ENCODE data around the gene KCNA5. TPM values are rescaled to one million over a fixed set of nuclear protein-coding genes. Genes with fewer than 3 reads are reported as not detected.

The KCNA5 gene
- total and polyA plus RNA-seq, 2 donors (not counting 1 experiment from before 2014, with no cell fraction given): 0.20 to 0.72 TPM

GRCh38 chr12:5022025-5022424 lies 21.7 kb upstream of the KCNA5 start:
- no peaks in the 10 kb centered on the region for H3K9me3 ChIP-seq (ENCODE audit: control extremely low read depth in 1 of 3, control insufficient read depth in 2 of 3, insufficient read depth in 1 of 3, low read length in 2 of 3)
- H3K79me2 ChIP-seq (ENCODE audit: control insufficient read depth, insufficient read depth, low read length): no peaks in the 10 kb centered on the region
- H4K20me1 ChIP-seq (ENCODE audit: control insufficient read depth, insufficient read depth, low read length, poor library complexity, severe bottlenecking): no peaks in the 10 kb centered on the region
- Mint-ChIP-seq H3K4me1 (no peaks in the 10 kb centered on the region), H3K27ac (no peak overlapping the region), H3K27me3 (peaks cover 47% of the 10 kb centered on the region), H3K4me3 (no peak overlapping the region), H3K9me3 (ENCODE audit: insufficient read depth) (no peaks in the 10 kb centered on the region)
- H3K27ac ChIP-seq (ENCODE audit: low read length in 2 of 2): no peak overlapping the region
- H3K36me3 ChIP-seq (replicated peaks in 1 of 2; ENCODE audit: control extremely low read depth in 1 of 2, control insufficient read depth in 1 of 2, extremely low read depth in 1 of 2, insufficient read depth in 2 of 2, low read length in 1 of 2): no peaks in the 10 kb centered on the region
- no peak overlapping the region for H3K9ac ChIP-seq (ENCODE audit: low read length)
- peaks cover 0 to 5% (median 0%) of the 10 kb centered on the region in 4 experiments for H3K27me3 ChIP-seq (replicated peaks in 1 of 4; ENCODE audit: control extremely low read depth in 1 of 4, control insufficient read depth in 3 of 4, insufficient read depth in 4 of 4, low read length in 3 of 4)
- ChIA-PET POLR2A (no interaction called here), CTCF (interaction anchor here (0.7 to 13.5 kb wide), 19 partner anchors 9 to 164 kb away, joined by 3 to 327 read pairs (median 6); no protein-coding TSS in a partner anchor)
- intact Hi-C loops (cut with micrococcal nuclease): loop anchor here (5.0 kb wide), 1 partner anchor 490 kb away; no protein-coding TSS in a partner anchor
- H3K4me3 ChIP-seq (ENCODE audit: control extremely low read depth in 1 of 5, extremely low read depth in 1 of 5, insufficient read depth in 1 of 5, low read depth in 2 of 5, low read length in 4 of 5): no peak overlapping the region
- H2AFZ ChIP-seq (ENCODE audit: insufficient read depth, low read depth, low read length, poor library complexity, severe bottlenecking): no peak overlapping the region
- H3K4me1 ChIP-seq (ENCODE audit: control insufficient read depth in 2 of 2, insufficient read depth in 2 of 2, low read length in 2 of 2): no peaks in the 10 kb centered on the region
- H3K4me2 ChIP-seq (replicated peaks; ENCODE audit: low read depth, low read length, poor library complexity, severe bottlenecking): no peak overlapping the region
- ATAC-seq (ENCODE audit: low read depth) (no peak), DNase-seq (no peak)
- WGBS (ENCODE audit: insufficient coverage): 97% methylated on average over 3 of the region's 4 CpGs
- TF ChIP-seq CTCF (IDR thresholded peaks at IDR 0.05): no peak

- TF ChIP-seq EZH2 (IDR thresholded peaks at IDR 0.05; ENCODE audit: borderline replicate concordance, insufficient read depth, low read depth, low read length, poor library complexity, severe bottlenecking) (no peak), CTCF (IDR thresholded peaks at IDR 0.05) (peak; percentile 97)
- Histone ChIP-seq H3K36me3 (replicated peaks in 1 of 2; ENCODE audit: control extremely low read depth in 1 of 2, control insufficient read depth in 1 of 2, extremely low read depth in 1 of 2, insufficient read depth in 2 of 2, low read length in 1 of 2) (no peaks in the 10 kb centered on the region), H3K4me1 (ENCODE audit: control insufficient read depth in 2 of 2, insufficient read depth in 2 of 2, low read length in 2 of 2) (no peaks in the 10 kb centered on the region), H4K20me1 (ENCODE audit: control insufficient read depth, insufficient read depth, low read length, poor library complexity, severe bottlenecking) (no peaks in the 10 kb centered on the region), H3K9ac (ENCODE audit: low read length) (no peak overlapping the region), H3K79me2 (ENCODE audit: control insufficient read depth, insufficient read depth, low read length) (no peaks in the 10 kb centered on the region), H2AFZ (ENCODE audit: insufficient read depth, low read depth, low read length, poor library complexity, severe bottlenecking) (no peak overlapping the region), H3K9me3 (ENCODE audit: control extremely low read depth in 1 of 3, control insufficient read depth in 2 of 3, insufficient read depth in 1 of 3, low read length in 2 of 3) (no peaks in the 10 kb centered on the region), H3K4me3 (ENCODE audit: control extremely low read depth in 1 of 5, extremely low read depth in 1 of 5, insufficient read depth in 1 of 5, low read depth in 2 of 5, low read length in 4 of 5) (no peak overlapping the region), H3K27ac (ENCODE audit: low read length in 2 of 2) (no peak overlapping the region), H3K27me3 (replicated peaks in 1 of 4; ENCODE audit: control extremely low read depth in 1 of 4, control insufficient read depth in 3 of 4, insufficient read depth in 4 of 4, low read length in 3 of 4) (peaks cover 0 to 5% (median 1%) of the 10 kb centered on the region in 4 experiments), H3K4me2 (replicated peaks; ENCODE audit: low read depth, low read length, poor library complexity, severe bottlenecking) (no peak overlapping the region)
- Mint-ChIP-seq H3K4me1 (no peaks in the 10 kb centered on the region), H3K27me3 (peaks cover 49% of the 10 kb centered on the region), H3K27ac (no peak overlapping the region), H3K9me3 (ENCODE audit: insufficient read depth) (no peaks in the 10 kb centered on the region), H3K4me3 (no peak overlapping the region)
- ChIA-PET POLR2A (no interaction called here), CTCF (interaction anchor here (0.7 to 13.5 kb wide), 15 partner anchors 10 to 1017 kb away, joined by 3 to 327 read pairs (median 6); no protein-coding TSS in a partner anchor)
- peak; percentile 78 for DNase-seq
- WGBS (ENCODE audit: insufficient coverage): 14% methylated on average over 10 of the region's 12 CpGs
- ATAC-seq (ENCODE audit: low read depth): peak; percentile 60
- intact Hi-C loops (cut with micrococcal nuclease): loop anchor here (5.0 kb wide), 1 partner anchor 490 kb away; no protein-coding TSS in a partner anchor
Observed at GRCh38 chr12:5022465-5023061, 21.1 kb upstream of the KCNA5 start.

Data from B cell (primary cell).